ENCODE results near the gene DNASE1L1.

DNA sequence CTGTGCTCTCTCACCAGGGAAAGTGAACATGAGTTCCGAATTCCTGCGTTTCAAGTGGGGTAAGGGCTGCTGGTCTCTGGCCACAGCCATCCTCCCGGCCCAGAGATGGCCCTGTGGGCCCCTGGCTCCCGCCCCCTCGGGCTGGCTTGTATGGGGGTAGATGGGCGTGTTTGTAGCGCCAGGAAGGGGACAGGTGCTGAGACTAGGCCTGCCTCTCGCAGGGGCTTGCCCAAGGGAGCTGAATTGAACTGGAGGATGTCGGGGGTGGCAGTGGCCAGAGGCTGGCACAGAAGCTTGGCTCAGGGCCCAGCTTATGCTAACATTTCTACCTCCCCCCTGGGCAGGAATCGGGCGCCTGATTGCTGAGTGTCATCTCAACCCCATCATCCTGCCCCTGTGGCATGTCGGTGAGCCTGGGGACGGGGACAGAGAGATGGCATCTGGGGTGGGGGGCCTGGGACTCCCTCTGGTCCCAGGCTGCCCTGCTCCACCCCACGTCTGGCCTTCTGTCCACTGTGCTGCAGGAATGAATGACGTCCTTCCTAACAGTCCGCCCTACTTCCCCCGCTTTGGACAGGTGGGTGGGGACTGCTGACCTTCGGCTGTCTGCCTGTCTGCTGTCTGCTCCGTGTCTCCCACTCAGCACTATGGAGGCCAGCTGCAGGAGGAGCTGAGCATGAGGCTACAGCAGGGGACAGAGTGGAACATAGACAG, 10.8 kb upstream of the DNASE1L1 start:
- TF ChIP-seq, protein P1, sequence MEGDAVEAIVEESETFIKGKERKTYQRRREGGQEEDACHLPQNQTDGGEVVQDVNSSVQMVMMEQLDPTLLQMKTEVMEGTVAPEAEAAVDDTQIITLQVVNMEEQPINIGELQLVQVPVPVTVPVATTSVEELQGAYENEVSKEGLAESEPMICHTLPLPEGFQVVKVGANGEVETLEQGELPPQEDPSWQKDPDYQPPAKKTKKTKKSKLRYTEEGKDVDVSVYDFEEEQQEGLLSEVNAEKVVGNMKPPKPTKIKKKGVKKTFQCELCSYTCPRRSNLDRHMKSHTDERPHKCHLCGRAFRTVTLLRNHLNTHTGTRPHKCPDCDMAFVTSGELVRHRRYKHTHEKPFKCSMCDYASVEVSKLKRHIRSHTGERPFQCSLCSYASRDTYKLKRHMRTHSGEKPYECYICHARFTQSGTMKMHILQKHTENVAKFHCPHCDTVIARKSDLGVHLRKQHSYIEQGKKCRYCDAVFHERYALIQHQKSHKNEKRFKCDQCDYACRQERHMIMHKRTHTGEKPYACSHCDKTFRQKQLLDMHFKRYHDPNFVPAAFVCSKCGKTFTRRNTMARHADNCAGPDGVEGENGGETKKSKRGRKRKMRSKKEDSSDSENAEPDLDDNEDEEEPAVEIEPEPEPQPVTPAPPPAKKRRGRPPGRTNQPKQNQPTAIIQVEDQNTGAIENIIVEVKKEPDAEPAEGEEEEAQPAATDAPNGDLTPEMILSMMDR (conservative IDR thresholded peaks at IDR 0.05 in 1 of 2, IDR thresholded peaks at IDR 0.05 in 1 of 2; ENCODE audit: low read depth in 1 of 2, low read length in 2 of 2) = no peak
- TF ChIP-seq EZH2 (IDR thresholded peaks at IDR 0.05; ENCODE audit: low read length, missing control alignments) = no peak

Measured in fibroblast of lung (primary cell).